CD4-positive, alpha-beta T cell treated with Interferon alpha-2 for 1 hour (primary cell): ENCODE measurements around the gene PURA.

ENCODE experiments used
- DNase-seq, 2 donors: peaks; one replicate each; pipeline ENCODE4 v3.0.0-alpha.2; 2020 to 2022

The PURA gene

DNA sequence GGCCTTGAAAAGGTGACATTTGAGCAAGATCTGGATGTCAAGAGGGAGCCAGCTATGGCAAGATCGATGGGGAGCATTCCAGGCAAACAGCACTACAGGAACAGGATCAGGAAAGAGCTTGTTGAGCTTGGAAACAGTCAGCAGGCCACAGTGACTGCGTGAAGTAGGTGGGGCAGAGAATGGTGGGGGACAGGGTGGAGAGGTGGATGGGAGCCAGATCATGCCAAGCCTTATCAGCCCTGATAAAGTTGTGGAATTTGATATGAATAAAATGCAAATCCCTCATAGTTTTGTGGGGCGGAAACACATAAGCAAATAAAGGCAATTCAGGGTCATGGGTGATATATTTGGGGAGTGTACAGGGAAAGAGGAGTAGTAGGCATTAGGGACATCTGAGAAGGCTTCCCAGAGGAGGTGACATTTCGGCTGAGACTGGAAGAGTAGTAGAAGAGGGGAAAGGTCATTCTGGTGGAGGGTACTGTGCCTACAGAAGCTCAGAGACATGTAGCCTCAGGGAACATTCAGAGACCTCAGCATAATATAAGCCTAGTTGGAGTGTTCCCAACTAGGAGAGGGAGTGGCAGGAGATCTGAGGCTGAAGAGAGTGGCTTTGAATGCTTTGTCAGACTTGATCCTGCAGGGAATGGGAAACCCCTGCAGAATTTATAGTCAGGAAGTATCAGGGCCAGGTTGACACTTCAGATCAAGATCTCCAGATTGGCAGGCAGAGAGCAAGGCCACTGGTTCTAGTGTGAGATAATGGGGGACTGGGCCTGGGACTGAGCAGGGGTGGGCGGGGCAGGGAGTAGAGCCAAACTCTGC, 51.4 kb downstream of the PURA start:
- no peak for DNase-seq

DNA sequence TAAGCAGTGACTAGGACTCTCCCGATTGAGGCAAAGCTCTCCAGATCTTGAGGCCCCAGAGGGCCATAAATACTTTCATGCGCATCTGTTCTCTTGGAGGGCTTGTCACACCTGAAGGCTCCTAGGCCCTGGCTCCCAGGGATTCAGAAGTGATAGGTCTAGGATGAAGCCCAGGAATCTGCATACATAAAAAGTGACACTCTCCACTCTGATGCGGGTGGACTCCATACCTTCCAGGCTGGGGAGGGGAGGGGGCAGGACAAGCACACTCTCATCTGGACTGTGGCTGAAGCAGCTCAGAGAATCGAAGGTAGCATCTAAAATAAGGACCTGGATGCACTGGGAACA, 52.0 kb downstream of the PURA start:
- no peak for DNase-seq

DNA sequence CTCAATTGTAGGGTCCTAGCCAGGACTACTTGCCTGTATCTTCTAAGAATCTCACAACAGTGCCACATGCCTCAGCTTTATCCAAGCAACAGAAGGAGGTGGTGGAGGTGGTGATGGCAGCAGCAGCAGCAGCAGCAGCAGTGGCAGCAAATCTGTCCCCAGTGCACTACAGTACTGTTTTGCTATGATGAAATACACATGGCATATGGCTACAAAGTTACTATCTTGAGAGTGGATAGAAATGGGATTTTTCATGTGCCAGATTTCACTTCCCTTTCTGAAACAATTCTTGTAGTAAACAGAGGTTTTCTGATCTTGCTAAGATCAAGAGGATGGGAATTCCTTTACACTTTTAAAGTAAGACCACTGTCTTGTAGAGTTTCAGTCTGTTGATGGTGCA, 53.0 kb downstream of the PURA start:
- DNase-seq: no peak

DNA sequence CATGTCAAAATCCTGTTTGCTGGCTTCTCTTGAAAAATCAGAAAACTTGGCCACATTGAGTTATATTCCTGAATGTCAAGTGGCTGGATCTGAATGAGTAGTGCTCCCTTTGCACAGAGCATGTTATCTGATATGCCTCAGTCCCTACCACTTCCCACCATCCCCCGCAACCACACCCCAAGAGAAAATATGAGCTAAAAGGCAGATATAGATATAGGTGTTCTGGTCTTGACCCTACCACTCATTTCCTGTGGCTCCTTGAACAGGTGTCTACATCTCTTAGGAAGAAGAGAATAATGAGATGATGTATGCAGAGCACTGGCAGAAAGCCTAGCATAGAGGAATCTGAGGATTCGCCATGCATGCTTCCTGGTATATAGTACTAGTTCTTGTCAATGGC, 54.5 kb downstream of the PURA start:
- DNase-seq: no peak

DNA sequence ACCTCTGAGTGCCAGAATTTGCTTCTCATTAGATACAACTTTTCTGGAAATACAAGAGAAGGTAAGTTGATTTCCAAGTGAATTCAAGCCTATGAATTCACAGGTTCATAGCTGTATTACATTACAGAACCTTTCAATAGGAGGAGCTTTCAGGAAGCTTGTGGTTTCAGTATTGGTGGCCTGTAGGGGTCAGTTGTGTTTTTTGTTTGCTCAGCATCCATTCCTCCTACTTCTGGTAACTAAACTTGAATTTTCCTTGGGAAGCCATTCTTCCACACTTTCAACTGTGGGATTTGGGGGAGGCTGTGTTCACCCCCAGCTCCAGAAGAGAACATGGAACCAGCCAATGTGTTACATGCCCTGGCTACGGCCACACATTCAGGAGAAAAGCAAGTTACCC, 55.5 kb downstream of the PURA start:
- DNase-seq: no peak

DNA sequence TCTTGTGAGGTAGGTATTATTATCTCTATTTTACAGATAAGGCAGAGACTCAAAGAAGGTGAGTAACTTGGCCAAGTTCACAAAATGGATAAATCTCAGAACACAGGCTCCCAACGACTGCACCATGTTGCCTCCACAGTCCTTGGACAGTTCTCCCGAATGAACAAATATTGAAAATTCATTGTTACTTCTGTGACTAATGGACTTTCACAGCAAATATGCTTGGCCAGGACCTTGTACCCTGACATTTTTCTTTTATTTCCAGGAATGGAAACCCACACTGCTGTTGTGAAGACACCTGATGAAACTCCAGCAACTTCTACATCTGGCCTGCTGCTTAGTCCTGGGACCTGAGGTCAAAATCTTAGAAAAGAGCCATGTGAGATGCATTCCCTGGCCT, 58.6 kb downstream of the PURA start:
- DNase-seq: no peak

DNA sequence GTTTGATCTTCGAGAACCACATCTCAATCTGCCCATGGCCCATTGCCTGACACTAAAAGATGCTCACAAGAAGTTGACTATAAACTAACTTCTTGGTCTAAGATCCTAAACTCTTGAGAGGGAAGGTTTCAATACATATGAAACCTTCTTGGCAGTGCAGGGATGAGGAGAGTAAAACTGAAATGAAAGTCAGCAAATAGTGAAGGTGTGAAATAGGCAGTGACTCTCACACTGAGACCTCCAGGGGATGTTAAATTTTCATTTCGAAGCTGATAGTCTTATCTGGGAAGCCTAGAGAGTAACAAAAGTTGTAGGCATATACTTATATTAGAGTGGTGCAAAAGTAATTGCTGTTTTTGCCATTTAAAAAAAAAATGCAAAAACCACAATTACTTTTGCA, 60.1 kb downstream of the PURA start:
- no peak for DNase-seq

DNA sequence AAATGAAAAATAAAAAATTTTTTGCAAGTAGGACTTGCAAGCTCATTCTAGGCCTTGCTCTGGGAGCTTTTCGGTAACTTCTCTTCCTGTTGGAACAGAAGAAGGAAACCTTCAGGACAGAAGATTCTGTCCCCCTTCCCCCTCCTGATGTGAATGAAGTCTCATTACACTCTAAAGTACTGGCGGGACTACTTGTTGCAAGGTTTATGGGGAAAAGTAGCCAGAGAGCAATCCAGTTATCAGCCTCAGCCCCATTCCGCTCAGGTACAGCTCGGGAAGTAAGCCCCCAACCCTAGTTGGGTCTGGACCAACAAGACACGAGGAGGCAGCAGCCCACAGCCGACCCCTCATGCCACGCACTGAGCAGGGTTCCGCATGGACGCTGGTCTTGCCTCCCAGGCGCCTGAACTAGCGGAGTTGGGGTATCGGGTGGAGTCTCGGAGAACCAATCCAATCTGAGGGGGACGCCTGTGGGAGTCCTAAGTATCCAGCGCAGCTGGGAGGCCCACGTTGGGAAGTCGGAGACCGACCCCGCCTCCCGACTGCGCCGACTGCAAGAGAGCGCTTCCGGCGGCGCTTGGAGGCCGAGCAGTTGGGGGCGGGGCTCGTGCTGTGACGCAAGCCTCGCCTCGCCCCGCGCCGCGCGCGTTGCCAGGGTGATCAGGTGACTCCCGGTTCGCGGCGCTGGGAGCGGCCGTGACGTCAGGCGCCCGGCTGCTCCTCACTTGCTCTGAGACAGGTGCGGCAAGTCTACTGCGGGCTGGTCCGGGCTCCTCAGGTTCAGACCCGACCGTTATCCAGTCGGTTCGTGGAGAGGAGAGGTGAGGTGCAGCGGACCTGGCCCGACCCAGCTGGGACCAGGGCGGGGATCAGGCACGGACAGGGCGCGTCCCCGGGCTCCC, 60.8 kb downstream of the PURA start, which contains the start of gene CYSTM1:
CYSTM1 (plus strand) TSS at position 724 of the 902 bp plus-strand sequence. CDS start 19,278 bp downstream, outside the sequence.
- DNase-seq: peak; percentile 96
